Measurements from ENCODE around the gene GLG1.
"Not testable (repeated sequence)": the region's sequence is repeated elsewhere in the genome, so short reads cannot be mapped to it uniquely, and the experiment has no call there.

The GLG1 gene

DNA sequence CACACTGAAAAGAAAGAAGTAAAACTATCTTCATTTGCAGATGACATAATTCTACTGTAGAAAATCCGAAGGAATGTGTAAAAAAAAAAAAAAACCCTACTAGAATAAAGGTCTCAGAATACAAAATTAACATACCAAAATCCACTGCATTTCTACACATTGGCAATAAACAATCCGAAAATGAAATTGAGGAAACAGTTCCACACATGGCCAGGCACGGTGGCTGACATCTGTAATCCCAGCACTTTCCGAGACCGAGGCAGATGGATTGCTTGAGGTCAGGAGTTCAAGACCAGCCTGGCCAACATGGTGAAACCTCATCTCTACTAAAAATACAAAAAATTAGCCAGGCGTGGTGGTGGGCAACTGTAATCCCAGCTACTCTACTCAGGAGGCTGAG, 181.2 kb downstream of the GLG1 start:
- H3K9me3 Mint-ChIP-seq, DNase-seq, H3K27me3 Mint-ChIP-seq, H3K4me1 Mint-ChIP-seq, H3K4me3 Mint-ChIP-seq, CTCF ChIA-PET, H3K36me3 Mint-ChIP-seq, H3K27ac Mint-ChIP-seq: not testable (repeated sequence)

- CTCF ChIA-PET, H3K27me3 Mint-ChIP-seq, H3K27ac Mint-ChIP-seq, H3K9me3 Mint-ChIP-seq, H3K4me3 Mint-ChIP-seq, DNase-seq, H3K4me1 Mint-ChIP-seq, H3K36me3 Mint-ChIP-seq: not testable (repeated sequence)
Measured at GRCh38 chr16:74423721-74424120, 183.2 kb downstream of the GLG1 start.

DNA sequence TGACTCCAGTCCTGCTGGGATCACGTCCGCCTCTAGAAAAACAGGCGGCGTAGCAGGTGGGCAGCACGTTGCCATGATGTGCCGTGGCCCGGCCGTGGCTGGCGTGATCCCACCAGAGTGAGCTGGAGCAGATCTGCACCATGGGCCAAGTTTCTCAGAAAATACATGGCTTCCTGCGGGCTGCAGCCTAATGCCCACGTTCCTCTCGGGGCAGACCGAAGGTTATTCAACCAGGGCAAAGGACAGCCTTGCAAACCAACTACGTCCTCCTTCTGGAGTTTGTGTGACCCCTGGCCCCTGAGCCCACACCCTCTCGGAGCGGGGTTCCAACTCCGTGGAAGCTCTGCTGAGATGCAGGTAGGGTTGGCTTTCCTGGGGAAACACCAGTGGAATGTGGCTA, 184.8 kb downstream of the GLG1 start:
- H3K27me3 Mint-ChIP-seq, H3K27ac Mint-ChIP-seq, H3K4me1 Mint-ChIP-seq, H3K36me3 Mint-ChIP-seq, H3K4me3 Mint-ChIP-seq, H3K9me3 Mint-ChIP-seq, DNase-seq, CTCF ChIA-PET: not testable (repeated sequence)

GRCh38 chr16:74421482-74421785, 185.5 kb downstream of the GLG1 start:
- H3K4me3 Mint-ChIP-seq, DNase-seq, H3K27ac Mint-ChIP-seq, CTCF ChIA-PET, H3K9me3 Mint-ChIP-seq, H3K4me1 Mint-ChIP-seq, H3K27me3 Mint-ChIP-seq, H3K36me3 Mint-ChIP-seq: not testable (repeated sequence)

DNA sequence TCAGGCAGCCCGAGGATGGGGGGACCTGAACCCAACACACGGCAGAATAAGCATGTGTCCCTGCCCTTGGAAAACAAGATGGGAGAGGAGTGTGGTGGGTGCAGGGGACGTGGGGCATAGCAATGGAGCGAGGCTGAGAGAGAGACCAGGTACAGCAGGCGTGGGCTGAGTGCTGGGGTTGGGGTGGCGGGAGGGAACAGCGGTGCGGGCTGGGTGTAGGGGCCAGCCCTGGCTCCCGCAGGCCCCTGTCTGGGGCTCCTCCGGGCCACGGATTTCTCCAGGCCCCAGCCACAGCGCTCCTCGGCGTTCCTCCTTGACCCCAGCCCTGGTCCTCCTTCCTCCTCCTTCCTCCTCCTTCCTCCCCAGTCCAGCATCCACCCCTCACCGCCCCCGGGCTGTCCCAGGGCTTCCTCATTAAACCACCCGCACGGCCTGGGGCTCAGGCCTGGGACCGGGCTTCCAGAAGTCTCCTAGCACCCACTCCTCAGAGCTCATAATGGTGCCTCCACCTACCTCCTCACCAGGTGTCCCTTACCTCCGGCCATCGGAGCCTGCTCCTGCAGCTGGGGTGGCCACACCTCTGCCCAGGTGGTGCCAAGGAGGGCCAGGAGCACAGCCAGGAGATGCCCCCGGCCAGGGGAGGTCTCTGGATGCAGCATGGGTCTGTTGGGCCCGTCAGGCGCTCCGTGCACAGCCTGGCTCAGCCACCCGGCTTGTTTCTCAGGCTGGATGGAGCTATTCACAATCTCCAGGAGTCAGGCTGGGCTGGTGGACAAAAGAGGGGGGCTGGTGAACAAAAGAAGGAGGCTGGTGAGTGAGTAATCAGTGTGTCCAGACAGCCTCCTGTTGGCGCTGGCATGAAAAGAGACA, 186.1 kb downstream of the GLG1 start, which contains the start of gene CLEC18B:
Gene CLEC18B (minus strand): TSS at position 867 of the 870 bp plus-strand sequence. CDS start 208 bp downstream, at position 659.
- H3K4me1 Mint-ChIP-seq, CTCF ChIA-PET, H3K36me3 Mint-ChIP-seq, H3K27me3 Mint-ChIP-seq, DNase-seq, H3K27ac Mint-ChIP-seq, H3K9me3 Mint-ChIP-seq, H3K4me3 Mint-ChIP-seq: not testable (repeated sequence)

DNA sequence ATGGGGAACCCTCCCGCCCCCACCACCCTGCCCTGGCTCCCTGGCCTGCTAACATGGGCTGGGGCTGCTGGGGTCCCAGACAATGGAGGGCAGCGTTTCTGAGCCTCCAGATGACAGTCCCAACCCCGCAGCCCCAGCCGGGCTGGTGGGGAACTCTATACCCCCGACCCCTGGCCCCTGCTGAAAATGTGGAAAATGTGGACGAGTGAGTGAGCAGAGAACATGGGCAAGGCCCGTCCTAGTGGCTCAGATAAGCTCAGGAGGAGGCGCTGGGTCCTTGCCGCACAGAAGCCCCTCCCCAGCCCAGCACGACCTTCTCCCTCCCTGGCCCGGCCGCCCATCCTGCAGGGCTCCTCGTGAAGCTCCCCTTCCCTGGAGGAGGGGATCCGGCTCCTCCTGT, 187.1 kb downstream of the GLG1 start:
- H3K4me3 Mint-ChIP-seq, H3K36me3 Mint-ChIP-seq, H3K4me1 Mint-ChIP-seq, CTCF ChIA-PET, H3K27me3 Mint-ChIP-seq, H3K9me3 Mint-ChIP-seq, H3K27ac Mint-ChIP-seq, DNase-seq: not testable (repeated sequence)

DNA sequence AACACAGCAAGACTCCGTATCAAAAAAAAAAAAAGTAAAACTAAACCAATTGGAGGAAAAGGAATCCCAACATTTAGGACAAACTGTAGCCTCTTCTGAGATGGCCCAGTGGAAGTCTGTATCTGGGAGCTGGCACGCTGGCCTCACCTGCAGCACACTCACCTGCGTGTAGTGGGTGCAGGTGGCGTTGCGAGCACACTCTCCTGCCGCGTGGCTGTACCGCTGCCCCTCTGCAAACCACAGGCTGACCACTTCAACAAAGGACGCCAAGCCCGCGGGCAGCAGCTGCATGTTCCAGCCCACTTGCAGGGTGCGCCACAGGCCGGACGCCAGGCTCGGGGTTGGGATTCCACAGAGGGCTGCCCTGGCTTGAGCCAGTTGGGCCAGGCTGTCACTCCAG, 189.0 kb downstream of the GLG1 start:
- H3K27ac Mint-ChIP-seq, DNase-seq, H3K36me3 Mint-ChIP-seq, H3K27me3 Mint-ChIP-seq, CTCF ChIA-PET, H3K9me3 Mint-ChIP-seq, H3K4me3 Mint-ChIP-seq, H3K4me1 Mint-ChIP-seq: not testable (repeated sequence)

GRCh38 chr16:74413920-74414319, 193.0 kb downstream of the GLG1 start:
- H3K36me3 Mint-ChIP-seq, H3K27me3 Mint-ChIP-seq, H3K4me3 Mint-ChIP-seq, H3K4me1 Mint-ChIP-seq, CTCF ChIA-PET, H3K9me3 Mint-ChIP-seq, DNase-seq, H3K27ac Mint-ChIP-seq: not testable (repeated sequence)

- CTCF ChIA-PET, H3K4me3 Mint-ChIP-seq, H3K36me3 Mint-ChIP-seq: not testable (repeated sequence)
Measured at GRCh38 chr16:74413485-74413884, 193.4 kb downstream of the GLG1 start.

DNA sequence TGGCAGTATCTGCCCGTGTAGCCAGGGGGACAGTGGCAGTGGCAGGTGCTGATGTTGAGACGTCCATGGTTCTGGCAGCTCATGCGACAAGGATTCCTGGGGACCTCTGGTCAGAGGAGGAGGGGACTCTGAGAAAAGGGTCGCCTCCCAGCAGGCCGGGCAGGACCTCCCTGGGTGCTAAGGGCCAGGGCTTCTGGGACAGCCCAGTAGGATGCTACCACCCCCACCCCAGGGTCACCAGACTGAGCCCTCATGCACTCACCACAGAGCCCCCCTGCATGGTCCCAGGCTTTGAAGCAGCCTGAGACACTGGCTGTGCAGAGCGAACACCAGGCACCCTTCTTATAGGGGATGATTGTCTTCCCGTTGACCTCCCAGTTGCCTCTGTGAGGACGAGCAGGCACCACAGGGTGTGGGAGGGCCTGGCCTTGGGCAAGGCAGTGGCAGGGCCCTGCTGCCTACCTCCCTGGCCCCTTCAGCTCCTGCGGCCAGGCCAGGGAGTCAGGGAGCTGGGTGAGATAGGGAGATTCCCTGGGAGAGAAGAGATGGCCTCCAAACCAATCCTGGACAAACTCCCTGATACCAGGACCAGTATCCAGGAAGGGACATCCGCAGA, 194.0 kb downstream of the GLG1 start:
- H3K4me3 Mint-ChIP-seq, DNase-seq, H3K9me3 Mint-ChIP-seq, CTCF ChIA-PET, H3K4me1 Mint-ChIP-seq, H3K36me3 Mint-ChIP-seq, H3K27me3 Mint-ChIP-seq, H3K27ac Mint-ChIP-seq: not testable (repeated sequence)

More at GRCh38 chr16:74413485-74413884, 193.4 kb downstream of the GLG1 start:
- not testable (repeated sequence) for H3K9me3 Mint-ChIP-seq, H3K4me1 Mint-ChIP-seq, H3K27ac Mint-ChIP-seq, H3K27me3 Mint-ChIP-seq, DNase-seq

- DNase-seq, H3K36me3 Mint-ChIP-seq, H3K4me3 Mint-ChIP-seq, H3K27me3 Mint-ChIP-seq, H3K9me3 Mint-ChIP-seq, H3K27ac Mint-ChIP-seq, CTCF ChIA-PET, H3K4me1 Mint-ChIP-seq: not testable (repeated sequence)
Measured at GRCh38 chr16:74412138-74412774, 194.7 kb downstream of the GLG1 start.

- H3K27ac Mint-ChIP-seq, CTCF ChIA-PET, H3K4me3 Mint-ChIP-seq, DNase-seq, H3K36me3 Mint-ChIP-seq, H3K4me1 Mint-ChIP-seq, H3K9me3 Mint-ChIP-seq, H3K27me3 Mint-ChIP-seq: not testable (repeated sequence)
Measured at GRCh38 chr16:74410981-74411380, 195.9 kb downstream of the GLG1 start.

DNA sequence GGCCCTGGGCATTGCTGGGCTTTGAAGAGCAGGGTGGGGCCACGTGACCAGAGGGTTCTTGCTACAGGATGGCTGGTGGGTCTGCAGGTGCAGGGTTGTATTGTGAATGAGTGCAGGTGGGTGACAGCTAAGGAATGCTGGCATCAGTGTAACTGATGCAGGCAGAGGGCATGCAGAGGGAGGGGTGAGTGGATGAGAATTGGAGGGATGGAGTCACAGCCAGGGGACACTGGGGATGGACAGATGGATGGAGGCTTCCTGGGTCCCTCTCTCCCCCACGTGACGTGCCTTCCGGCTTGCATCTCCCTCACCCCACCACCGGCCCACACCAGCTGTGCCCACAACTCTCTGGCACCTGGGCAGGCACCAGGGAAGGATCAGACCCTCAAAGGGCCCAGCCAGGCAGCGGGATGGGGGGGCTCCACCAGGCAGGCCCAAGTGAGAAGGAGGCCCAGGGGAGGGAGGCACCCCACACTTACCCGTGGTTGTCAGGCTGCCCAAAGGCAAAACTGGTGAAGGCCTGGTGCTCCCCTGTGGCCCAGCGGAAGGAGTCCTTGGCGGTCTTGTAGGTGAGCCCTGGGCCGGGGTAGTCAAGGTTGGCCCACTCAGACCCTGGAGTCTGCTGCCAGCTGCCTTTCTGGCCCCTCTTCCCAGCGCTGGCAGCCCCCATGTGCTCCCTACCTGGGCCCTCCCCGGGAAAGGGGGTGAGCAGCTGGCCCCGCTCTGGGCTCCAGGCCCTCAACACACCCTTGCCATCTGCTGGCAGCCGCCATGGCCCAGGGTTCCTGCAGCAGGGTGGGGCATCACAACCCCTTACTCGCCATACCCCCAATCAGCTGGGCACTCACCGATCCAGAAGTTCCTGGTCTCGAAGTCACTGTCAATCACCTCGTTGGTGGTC, 196.6 kb downstream of the GLG1 start:
- H3K4me1 Mint-ChIP-seq, DNase-seq, H3K9me3 Mint-ChIP-seq, H3K4me3 Mint-ChIP-seq, H3K36me3 Mint-ChIP-seq, H3K27ac Mint-ChIP-seq, H3K27me3 Mint-ChIP-seq, CTCF ChIA-PET: not testable (repeated sequence)

DNA sequence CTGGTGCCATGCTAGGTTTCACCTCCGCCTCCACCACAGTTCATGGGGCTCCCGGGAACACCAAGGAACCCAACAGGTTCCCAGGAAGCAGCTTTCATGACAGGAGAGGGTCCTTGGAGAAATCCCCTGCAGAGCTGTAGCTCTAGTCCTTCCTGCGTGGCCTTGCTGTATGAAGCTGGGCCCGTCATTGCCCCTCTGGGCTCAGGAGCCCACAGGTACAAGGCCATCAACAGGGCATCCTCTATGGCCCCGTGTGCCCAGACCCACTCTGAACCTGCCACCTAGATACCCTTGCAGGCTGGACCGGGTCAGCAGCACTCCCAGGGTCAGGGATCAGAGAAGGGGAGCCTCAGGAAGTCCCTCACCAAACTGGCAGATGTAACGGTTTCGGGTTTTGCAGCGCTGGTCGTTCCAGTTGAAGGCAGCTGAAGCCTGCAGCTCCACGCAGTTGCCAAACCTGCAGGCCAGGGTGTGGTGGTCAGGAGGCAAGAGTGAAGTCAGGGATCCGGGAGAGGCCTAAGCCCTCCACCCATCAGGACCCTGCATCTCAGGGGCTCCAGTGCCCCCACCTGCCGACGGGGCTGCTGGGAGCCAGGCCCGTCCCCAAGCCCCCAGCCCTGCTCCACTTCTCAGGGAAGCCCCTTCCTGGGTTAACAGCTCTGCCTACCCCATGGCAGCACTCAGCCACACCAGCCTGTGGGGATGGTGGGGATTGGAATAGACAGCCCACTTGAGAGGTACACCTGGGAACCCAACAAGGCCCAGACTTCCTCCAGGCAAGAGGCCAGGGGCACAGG, 197.5 kb downstream of the GLG1 start:
- H3K4me3 Mint-ChIP-seq, H3K27me3 Mint-ChIP-seq, DNase-seq, CTCF ChIA-PET, H3K27ac Mint-ChIP-seq, H3K9me3 Mint-ChIP-seq, H3K4me1 Mint-ChIP-seq, H3K36me3 Mint-ChIP-seq: not testable (repeated sequence)

Data from activated naive CD4-positive, alpha-beta T cell treated with anti-CD3 and anti-CD28 coated beads, Interleukin-2, amount 10 ng/mL, durations not matched to agents 7 days and 5 days (primary cell).